Measurements from ENCODE around the gene KLC3. TPM values are rescaled to one million over a fixed set of nuclear protein-coding genes. Genes with fewer than 3 reads are reported as not detected.

KLC3 gene
- total RNA-seq, 1 experiment from 2014 or later = 22.8 TPM

GRCh38 chr19:45327404-45328143, 13.0 kb upstream of the KLC3 start (continued):
- TF ChIP-seq TCF7L2 (IDR thresholded peaks at IDR 0.05; ENCODE audit: borderline replicate concordance, extremely low read depth, insufficient read depth, insufficient read length) = no peak

DNA sequence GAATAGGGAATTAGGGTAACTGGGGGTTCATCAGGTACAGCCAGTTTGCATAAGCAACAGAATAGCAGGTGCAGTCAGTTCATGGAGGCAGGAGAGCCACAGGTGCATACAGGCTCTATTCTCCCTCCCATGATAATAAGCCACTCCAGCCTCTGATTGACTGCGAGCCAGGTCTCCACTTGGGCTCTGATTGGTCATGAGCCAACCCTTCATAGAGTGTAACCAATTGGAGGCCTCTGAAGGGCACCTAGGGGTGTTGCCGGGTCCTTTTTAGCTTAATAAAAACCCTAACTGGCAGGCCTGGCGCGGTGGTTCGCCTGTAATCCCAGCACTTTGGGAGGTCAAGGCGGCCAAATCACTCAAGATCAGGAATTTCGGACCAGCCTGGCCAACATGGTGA, 9.1 kb upstream of the KLC3 start:
- ChIA-PET POLR2A (no interaction called here), RAD21 (ENCODE audit: low non-redundant PET in 1 of 2, low total read pairs in 2 of 2, uncharacterized antibody in 2 of 2, unreplicated experiment in 2 of 2) (no interaction called here), CTCF (no interaction called here)
- H3K4me1 ChIP-seq (ENCODE audit: control insufficient read depth in 1 of 2, insufficient read depth in 2 of 2, low read length in 2 of 2) = peaks cover 7 to 18% of the 10 kb centered on the region in 2 experiments
- no peak overlapping the region for H3K4me3 ChIP-seq (replicated peaks in 1 of 2; ENCODE audit: low read depth in 1 of 2, low read length in 2 of 2)
- H4K20me1 ChIP-seq (ENCODE audit: insufficient read depth) = no peaks in the 10 kb centered on the region
- no peaks in the 10 kb centered on the region for H3K9me3 ChIP-seq (ENCODE audit: control insufficient read depth in 1 of 2, insufficient read depth in 1 of 2, low read depth in 1 of 2, low read length in 2 of 2)
- intact Hi-C loops (cut with micrococcal nuclease) = no loop called here
- H3K36me3 ChIP-seq (ENCODE audit: control insufficient read depth in 1 of 2, insufficient read depth in 2 of 2, low read length in 2 of 2) = no peaks in the 10 kb centered on the region
- H2AFZ ChIP-seq (ENCODE audit: low read depth, low read length, poor library complexity, severe bottlenecking) = no peak overlapping the region
- no peak for TF ChIP-seq YY1 (IDR thresholded peaks at IDR 0.05; ENCODE audit: extremely low read depth, insufficient replicate concordance, low read depth, low read length)
- TF ChIP-seq SP1 (IDR thresholded peaks at IDR 0.05; ENCODE audit: low read depth) = no peak
- TF ChIP-seq SIN3A (IDR thresholded peaks at IDR 0.05; ENCODE audit: low read depth) = no peak
- no peak for TF ChIP-seq TCF7L2 (IDR thresholded peaks at IDR 0.05; ENCODE audit: borderline replicate concordance, extremely low read depth, insufficient read depth, insufficient read length)
- TF ChIP-seq ZFX (IDR thresholded peaks at IDR 0.05) = no peak
- no peak for TF ChIP-seq EZH2phosphoT487 (IDR thresholded peaks at IDR 0.05; ENCODE audit: borderline replicate concordance)
- TF ChIP-seq ZNF274 (IDR thresholded peaks at IDR 0.05; ENCODE audit: low read depth, low read length) = no peak
- no peak for TF ChIP-seq CEBPB (IDR thresholded peaks at IDR 0.05; ENCODE audit: low read depth)
- TF ChIP-seq SRF (IDR thresholded peaks at IDR 0.05; ENCODE audit: low read depth) = no peak
- no peak for TF ChIP-seq RAD21 (IDR thresholded peaks at IDR 0.05; ENCODE audit: low read depth)
- ATAC-seq = peak; percentile 56
- BruUV-seq (replicated peaks) = no TSS peak
- no peak overlapping the region for H3K27ac ChIP-seq (ENCODE audit: low read depth, low read length)
- no peak overlapping the region for H3K9ac ChIP-seq (ENCODE audit: low read length)
- H3K4me2 ChIP-seq (ENCODE audit: low read length) = no peak overlapping the region
- no peaks in the 10 kb centered on the region for H3K9me2 ChIP-seq (ENCODE audit: insufficient read depth)
- no peaks in the 10 kb centered on the region for H3K79me2 ChIP-seq (ENCODE audit: insufficient read depth, low read length)
- DNase-seq (ENCODE audit: low read depth, low spot score) = no peak
- H3K27me3 ChIP-seq (ENCODE audit: insufficient read depth, low read length) = no peaks in the 10 kb centered on the region

Data from HCT116 (cell line).